ENCODE results near the gene EHD2. TPM values are rescaled to one million over a fixed set of nuclear protein-coding genes. Genes with fewer than 3 reads are reported as not detected.

The EHD2 gene
- polyA plus RNA-seq, 1 donor from 2014 or later, result not detected

DNA sequence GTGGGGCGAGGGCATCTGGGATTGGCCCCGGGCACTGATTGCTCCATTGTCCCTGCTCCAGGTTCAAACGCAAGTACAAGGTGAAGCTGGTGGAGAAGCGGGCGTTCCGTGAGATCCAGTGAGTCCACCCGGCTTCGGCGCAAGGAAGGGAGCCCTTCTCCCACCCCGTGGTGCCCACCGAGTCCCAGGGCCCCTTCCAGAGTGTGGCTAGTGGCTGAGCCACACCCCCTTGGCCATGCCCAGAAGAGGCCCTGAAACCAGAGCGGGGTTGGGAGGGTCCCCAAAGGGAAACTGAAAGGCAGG lies 43.4 kb downstream of the EHD2 start:
- no peak overlapping the region for H3K9ac ChIP-seq (ENCODE audit: low read length)
- no peaks in the 10 kb centered on the region for H3K27me3 ChIP-seq (ENCODE audit: insufficient read depth, low read depth, low read length)
- no peak for TF ChIP-seq POLR2AphosphoS5 (IDR thresholded peaks at IDR 0.05)
- no peak for TF ChIP-seq CTCF (IDR thresholded peaks at IDR 0.05; ENCODE audit: poor library complexity, severe bottlenecking)
- TF ChIP-seq RAD21 (conservative IDR thresholded peaks at IDR 0.05), result no peak
- TF ChIP-seq EP300 (conservative IDR thresholded peaks at IDR 0.05; ENCODE audit: poor library complexity, severe bottlenecking), result no peak
- TF ChIP-seq, protein P1, sequence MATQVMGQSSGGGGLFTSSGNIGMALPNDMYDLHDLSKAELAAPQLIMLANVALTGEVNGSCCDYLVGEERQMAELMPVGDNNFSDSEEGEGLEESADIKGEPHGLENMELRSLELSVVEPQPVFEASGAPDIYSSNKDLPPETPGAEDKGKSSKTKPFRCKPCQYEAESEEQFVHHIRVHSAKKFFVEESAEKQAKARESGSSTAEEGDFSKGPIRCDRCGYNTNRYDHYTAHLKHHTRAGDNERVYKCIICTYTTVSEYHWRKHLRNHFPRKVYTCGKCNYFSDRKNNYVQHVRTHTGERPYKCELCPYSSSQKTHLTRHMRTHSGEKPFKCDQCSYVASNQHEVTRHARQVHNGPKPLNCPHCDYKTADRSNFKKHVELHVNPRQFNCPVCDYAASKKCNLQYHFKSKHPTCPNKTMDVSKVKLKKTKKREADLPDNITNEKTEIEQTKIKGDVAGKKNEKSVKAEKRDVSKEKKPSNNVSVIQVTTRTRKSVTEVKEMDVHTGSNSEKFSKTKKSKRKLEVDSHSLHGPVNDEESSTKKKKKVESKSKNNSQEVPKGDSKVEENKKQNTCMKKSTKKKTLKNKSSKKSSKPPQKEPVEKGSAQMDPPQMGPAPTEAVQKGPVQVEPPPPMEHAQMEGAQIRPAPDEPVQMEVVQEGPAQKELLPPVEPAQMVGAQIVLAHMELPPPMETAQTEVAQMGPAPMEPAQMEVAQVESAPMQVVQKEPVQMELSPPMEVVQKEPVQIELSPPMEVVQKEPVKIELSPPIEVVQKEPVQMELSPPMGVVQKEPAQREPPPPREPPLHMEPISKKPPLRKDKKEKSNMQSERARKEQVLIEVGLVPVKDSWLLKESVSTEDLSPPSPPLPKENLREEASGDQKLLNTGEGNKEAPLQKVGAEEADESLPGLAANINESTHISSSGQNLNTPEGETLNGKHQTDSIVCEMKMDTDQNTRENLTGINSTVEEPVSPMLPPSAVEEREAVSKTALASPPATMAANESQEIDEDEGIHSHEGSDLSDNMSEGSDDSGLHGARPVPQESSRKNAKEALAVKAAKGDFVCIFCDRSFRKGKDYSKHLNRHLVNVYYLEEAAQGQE (IDR thresholded peaks at IDR 0.05; ENCODE audit: borderline replicate concordance), result no peak
- no peak for TF ChIP-seq TAF1 (IDR thresholded peaks at IDR 0.05; ENCODE audit: low read depth)
- no peak for TF ChIP-seq EZH2 (IDR thresholded peaks at IDR 0.05; ENCODE audit: borderline replicate concordance, insufficient read depth, low read length, poor library complexity, severe bottlenecking)
- no peak for TF ChIP-seq MXI1 (conservative IDR thresholded peaks at IDR 0.05; ENCODE audit: poor library complexity, severe bottlenecking)
- no peak for TF ChIP-seq SMC3 (conservative IDR thresholded peaks at IDR 0.05; ENCODE audit: poor library complexity)
- no peaks in the 10 kb centered on the region for H3K9me2 ChIP-seq (ENCODE audit: insufficient read depth, low read length)
- H3K4me3 ChIP-seq (ENCODE audit: low read length), result no peak overlapping the region
- H3K79me2 ChIP-seq (replicated peaks; ENCODE audit: insufficient read depth, low read length), result no peaks in the 10 kb centered on the region
- H4K20me1 ChIP-seq (ENCODE audit: insufficient read depth), result no peaks in the 10 kb centered on the region
- no peaks in the 10 kb centered on the region for H3K36me3 ChIP-seq (ENCODE audit: insufficient read depth, low read length)
- no peaks in the 10 kb centered on the region for H3F3A ChIP-seq (ENCODE audit: insufficient read depth, low read length, poor library complexity, severe bottlenecking)
- H3K4me2 ChIP-seq (ENCODE audit: low read length), result no peak overlapping the region
- H3K9me3 ChIP-seq (ENCODE audit: low read length), result no peaks in the 10 kb centered on the region
- no peak overlapping the region for H3K27ac ChIP-seq (ENCODE audit: low read length)
- H2AFZ ChIP-seq (ENCODE audit: low read depth, low read length), result no peak overlapping the region

DNA sequence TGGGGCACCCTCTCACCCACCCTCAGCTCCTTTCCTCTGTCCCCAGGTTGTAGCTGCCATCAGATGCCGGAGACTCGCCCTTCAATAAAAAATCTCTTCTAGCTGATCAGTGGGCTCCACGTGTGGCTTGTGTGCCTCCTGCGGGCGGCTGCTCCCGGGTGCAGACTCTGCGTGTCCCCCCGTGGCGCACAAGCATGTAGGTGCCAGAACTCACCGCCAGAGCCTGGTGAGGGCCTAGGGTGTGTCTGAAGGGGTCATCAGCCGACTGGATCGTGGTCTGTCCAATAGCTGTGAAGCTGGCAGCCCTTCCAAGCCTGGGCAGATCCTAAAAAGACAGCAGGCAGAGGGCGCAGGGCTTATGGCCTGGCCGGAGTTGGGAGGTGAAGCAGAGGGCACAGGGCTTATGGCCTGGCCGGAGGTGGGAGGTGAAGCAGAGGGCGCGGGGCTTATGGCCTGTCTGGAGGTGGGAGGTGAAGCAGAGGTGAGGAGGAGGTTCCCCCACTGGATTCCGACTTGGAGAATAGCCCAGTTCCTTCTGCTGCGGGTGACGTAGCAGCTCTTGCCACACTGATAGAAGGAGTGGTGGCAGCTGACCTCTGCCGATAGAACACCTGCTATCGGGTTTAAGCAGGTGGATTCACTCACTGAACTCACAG lies 43.9 kb downstream of the EHD2 start:
- Histone ChIP-seq H3K4me2 (ENCODE audit: low read length) (no peak overlapping the region), H3K9me2 (ENCODE audit: insufficient read depth, low read length) (no peaks in the 10 kb centered on the region), H3K79me2 (replicated peaks; ENCODE audit: insufficient read depth, low read length) (no peaks in the 10 kb centered on the region), H4K20me1 (ENCODE audit: insufficient read depth) (no peaks in the 10 kb centered on the region), H3K27me3 (ENCODE audit: insufficient read depth, low read depth, low read length) (no peaks in the 10 kb centered on the region), H2AFZ (ENCODE audit: low read depth, low read length) (no peak overlapping the region), H3K9ac (ENCODE audit: low read length) (no peak overlapping the region), H3K4me3 (ENCODE audit: low read length) (no peak overlapping the region), H3K36me3 (ENCODE audit: insufficient read depth, low read length) (no peaks in the 10 kb centered on the region), H3K9me3 (ENCODE audit: low read length) (no peaks in the 10 kb centered on the region), H3K27ac (ENCODE audit: low read length) (no peak overlapping the region), H3F3A (ENCODE audit: insufficient read depth, low read length, poor library complexity, severe bottlenecking) (no peaks in the 10 kb centered on the region)
- TF ChIP-seq EP300 (conservative IDR thresholded peaks at IDR 0.05; ENCODE audit: poor library complexity, severe bottlenecking) (no peak), POLR2AphosphoS5 (IDR thresholded peaks at IDR 0.05) (no peak)
- TF ChIP-seq, protein P1 (IDR thresholded peaks at IDR 0.05; ENCODE audit: borderline replicate concordance), result no peak

Data from neural cell (in vitro differentiated cells).